HG03342 (cell line): Measurements from ENCODE around the gene SLC25A33.
A peak's percentile ranks its signal among the peaks of the same experiment; 100 is the strongest.
"Not testable (repeated sequence)": the region's sequence is repeated elsewhere in the genome, so short reads cannot be mapped to it uniquely, and the experiment has no call there.

Experiments used
- ATAC-seq: cut with Tn5 transposase; IDR thresholded peaks from one replicate; pipeline ENCODE4 v1.9.1; 2021; ENCODE audit warnings: mild to moderate bottlenecking, moderate library complexity; ENCODE audit not compliant: unreplicated experiment

Gene SLC25A33

GRCh38 chr1:9618909-9619679 lies 79.8 kb downstream of the SLC25A33 start:
- no peak for ATAC-seq

DNA sequence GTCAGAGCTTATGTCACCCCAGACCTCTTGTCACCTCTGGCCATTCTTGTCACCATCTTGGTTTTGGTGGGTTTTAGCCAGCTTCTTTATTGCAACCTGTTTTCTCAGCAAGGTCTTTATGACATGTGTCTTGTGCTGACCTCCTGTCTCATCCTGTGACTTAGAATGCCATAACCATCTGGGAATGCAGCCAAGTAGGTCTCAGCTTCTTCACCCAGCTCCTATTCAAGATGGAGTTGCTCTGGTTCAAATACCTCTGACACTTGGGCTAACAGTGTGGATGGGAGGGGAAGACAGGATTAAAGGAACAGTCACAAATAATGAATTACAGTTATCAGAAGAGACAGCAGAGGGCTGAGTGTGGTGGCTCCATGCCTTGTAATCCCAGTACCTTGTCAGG lies 81.8 kb downstream of the SLC25A33 start:
- no peak for ATAC-seq

- no peak for ATAC-seq
Observed at GRCh38 chr1:9624081-9624480, 84.8 kb downstream of the SLC25A33 start.

DNA sequence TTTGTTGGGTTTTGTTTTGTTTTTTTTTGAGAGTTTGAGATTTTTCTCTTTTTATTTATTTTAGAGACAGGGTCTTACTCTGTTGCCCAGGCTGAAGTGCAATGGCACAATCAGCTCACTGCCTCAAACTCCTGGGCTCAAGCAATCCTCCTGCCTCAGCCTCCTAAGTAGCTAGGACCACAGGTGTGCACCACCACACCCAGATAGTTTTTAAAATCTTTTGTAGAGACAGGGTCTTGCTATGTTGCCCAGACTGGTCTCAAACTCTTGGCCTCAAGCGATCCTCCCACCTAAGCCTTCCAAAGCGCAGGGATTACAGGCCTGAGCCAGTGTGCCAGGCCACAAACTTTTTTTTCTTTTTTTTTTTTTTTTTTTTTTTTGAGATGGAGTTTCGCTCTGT lies 85.8 kb downstream of the SLC25A33 start:
- ATAC-seq, result not testable (repeated sequence)

- peak; percentile 31 for ATAC-seq
Observed at GRCh38 chr1:9626201-9626608, 86.9 kb downstream of the SLC25A33 start.

GRCh38 chr1:9628541-9629444 lies 89.5 kb downstream of the SLC25A33 start:
- no peak for ATAC-seq

DNA sequence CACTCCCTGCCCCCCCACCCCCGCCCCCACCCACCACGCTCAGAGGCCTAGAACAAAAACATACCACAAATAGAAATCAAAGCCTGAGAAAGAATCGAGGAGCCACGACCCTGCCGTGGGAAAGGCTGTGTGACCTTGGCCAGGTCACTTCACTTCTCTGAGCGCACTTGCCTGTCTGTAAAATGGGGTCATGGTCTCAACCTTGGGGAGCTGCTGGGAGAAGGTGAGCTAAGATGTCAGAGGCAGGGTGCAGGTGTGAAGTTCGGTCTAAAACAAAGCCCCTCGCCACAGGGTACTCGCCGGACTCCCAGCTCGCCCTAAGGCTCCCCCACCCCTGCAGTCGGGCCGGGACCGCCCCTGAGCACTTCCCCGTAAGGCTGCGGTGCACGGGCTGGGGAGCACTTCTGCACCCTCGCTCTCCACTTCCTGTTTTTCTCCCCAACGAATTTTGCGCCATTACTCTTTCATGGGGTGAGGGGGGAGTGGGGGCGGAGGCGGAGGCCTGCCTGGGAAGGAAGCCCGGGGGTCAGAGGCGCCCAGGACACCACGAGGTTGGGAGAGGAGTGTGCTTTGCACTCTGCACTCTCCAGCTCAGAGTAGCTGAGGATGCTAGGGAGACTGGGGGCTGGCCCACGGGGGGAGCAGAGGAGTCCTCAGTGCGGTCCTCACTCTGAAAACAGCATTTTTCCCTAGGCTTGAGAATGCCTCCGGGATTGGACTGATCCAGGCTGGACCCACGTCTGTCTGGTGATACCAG lies 90.4 kb downstream of the SLC25A33 start:
- ATAC-seq, result peak; percentile 30

- ATAC-seq, result no peak
Observed at GRCh38 chr1:9630331-9631111, 91.3 kb downstream of the SLC25A33 start.

GRCh38 chr1:9631613-9632012 lies 92.3 kb downstream of the SLC25A33 start:
- ATAC-seq, result no peak

DNA sequence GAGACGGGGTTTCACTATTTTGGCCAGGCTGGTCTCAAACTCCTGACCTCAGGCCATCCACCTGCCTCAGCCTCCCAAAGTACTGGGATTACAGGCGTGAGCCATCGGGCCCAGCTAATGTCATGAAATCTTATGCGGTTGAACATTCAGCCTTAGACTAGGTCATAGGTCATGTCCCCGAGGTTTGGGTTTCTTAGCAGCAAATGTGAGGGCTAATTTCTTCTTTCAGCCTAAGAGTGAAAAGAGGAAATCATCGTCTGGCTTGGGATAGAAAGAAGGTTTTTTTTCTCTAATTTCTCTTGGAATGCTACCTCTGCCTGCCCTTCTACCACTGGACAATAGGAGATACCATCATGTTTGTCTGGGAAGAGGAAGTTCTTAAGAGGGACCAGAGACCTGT lies 94.2 kb downstream of the SLC25A33 start:
- ATAC-seq, result no peak

DNA sequence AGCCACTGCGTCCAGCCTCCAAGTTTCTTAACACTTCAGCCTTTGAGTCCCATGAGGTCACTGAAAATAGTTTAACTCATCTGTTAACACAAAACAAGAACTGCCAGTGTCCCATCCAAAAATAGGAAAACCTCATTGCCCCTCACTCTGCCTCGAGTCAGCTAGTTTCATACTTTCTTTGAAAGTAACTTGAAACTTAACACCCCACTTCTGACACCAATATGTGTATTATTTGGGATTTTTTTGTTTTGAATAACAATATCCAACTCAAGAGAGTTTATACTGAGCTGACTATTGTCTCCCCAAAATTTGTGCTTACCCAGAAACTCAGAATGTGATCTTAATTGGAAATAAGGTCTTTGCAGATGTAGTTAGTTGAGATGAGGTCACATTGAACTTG lies 95.3 kb downstream of the SLC25A33 start:
- no peak for ATAC-seq
